Adrenal gland (tissue), 12 donors: ENCODE results near the gene MBD3L2B. TPM values are rescaled to one million over a fixed set of nuclear protein-coding genes. Genes with fewer than 3 reads are reported as not detected.
A peak's percentile ranks its signal among the peaks of the same experiment; 100 is the strongest.
"Not testable (repeated sequence)": the region's sequence is repeated elsewhere in the genome, so short reads cannot be mapped to it uniquely, and the experiment has no call there.

Source experiments
- DNase-seq, 7 donors: peaks; one replicate each; pipeline ENCODE4 v3.0.0-alpha.2; 2019 to 2020
- H3K27ac ChIP-seq, 5 donors: fragments of 200-600 bp; sonication (generic) in 4 of 5; 1 replicate in 3 of 5; 2 replicates in 2 of 5; pipeline versions ENCODE4 v1.5.1 to v1.8.0; 2016 to 2020; ENCODE audit warnings: mild to moderate bottlenecking in 1 of 5
- H3K27me3 ChIP-seq: fragments of 200-600 bp; 2 replicates; pipeline ENCODE4 v1.8.0; 2021
- H3K36me3 ChIP-seq, 2 donors: fragments of 200-600 bp; replicated peaks in 1 of 2; 1 replicate in 1 of 2; 2 replicates in 1 of 2; pipeline versions ENCODE4 v1.5.1 to v1.8.0; 2018 to 2022
- H3K4me1 ChIP-seq, 2 donors: fragments of 200-600 bp; replicated peaks in 1 of 2; 1 replicate in 1 of 2; 2 replicates in 1 of 2; pipeline versions ENCODE4 v1.5.1 to v1.8.0; 2018 to 2021
- H3K4me3 ChIP-seq, 4 donors: fragments of 200-600 bp; sonication (generic) in 3 of 4; one replicate each; pipeline ENCODE4 v1.5.1; 2016 to 2018
- H3K9me3 ChIP-seq, 3 donors: fragments of 200-600 bp; sonication (generic) in 1 of 3; replicated peaks in 1 of 3; 1 replicate in 2 of 3; 2 replicates in 1 of 3; pipeline versions ENCODE4 v1.5.1 to v1.8.0; 2016 to 2021
- WGBS, 4 donors: extraction: QIAGEN DNeasy Blood & Tissue Kit in 2 of 4; methylation state at CpG; one replicate each; pipeline versions ENCODE4 v1.1.5 to v1.1.7; 2013 to 2017; 5-methylcytosine and 5-hydroxymethylcytosine counted together
- intact Hi-C, 2 donors: fragments of 100-400 bp; cut with DNase I; formaldehyde crosslinking; loops; one replicate each; pipeline versions ENCODE4 v1.14.1 to v1.15.0; 2022 to 2023
- polyA plus RNA-seq, 3 donors: library from polyadenylated mRNA; stranded (reverse); fragments of 200-250 nt in 2 of 3; fragments of 350-450 nt in 1 of 3; fragmentation: Illumina TruSeq in 1 of 3; extraction: RNeasy Lipid Tissue Mini Kit (QIAGEN cat#74804) in 1 of 3; gene quantifications; one replicate each; pipeline ENCODE4 v1.2.3, GENCODE V29; 2013 to 2014
- total RNA-seq, 9 donors: library from RNA; depleted of rRNA in 4 of 9; stranded (reverse); fragments of >200 nt in 4 of 9; fragments of 120-200 nt in 1 of 9; fragmentation: NEBNext Ultra II Directional in 1 of 9; extraction: Animal tissue kit (Norgen Biotek cat#: 25700) in 1 of 9; gene quantifications; one replicate each; pipeline versions ENCODE4 v1.1.0 to v1.2.4, GENCODE V29; 2013 to 2023
- donor health status: healthy with polysubstance abuse.
- donor health status: Bipolar disorder and iron deficiency.
- donor health status: DM: yes; HTN: yes; CAD: no.
- donor health status: DM: no; HTN: no; CAD: no.
- donor health status: DM: no; HTN: no; CAD: no.
- donor health status: DM: yes; HTN: yes; CAD: no.

Gene MBD3L2B
- total and polyA plus RNA-seq, 12 donors = not detected

DNA sequence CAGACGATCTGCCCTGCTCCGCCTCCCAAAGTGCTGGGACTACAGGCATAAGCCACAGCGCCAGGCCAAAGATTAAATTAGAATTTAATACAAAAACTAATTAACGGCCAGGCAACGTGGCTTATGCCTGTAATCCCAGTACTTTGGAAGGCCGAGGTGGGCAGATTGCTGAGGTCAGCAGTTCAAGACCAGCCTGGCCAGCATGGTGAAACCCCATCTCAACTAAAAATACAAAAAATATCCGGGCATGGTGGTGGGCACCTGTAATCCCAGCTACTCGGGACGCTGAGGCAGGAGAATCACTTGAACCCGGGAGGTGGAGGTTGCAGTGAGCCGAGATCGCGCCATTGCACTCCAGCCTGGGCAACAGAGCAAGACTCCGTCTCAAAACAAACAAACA is 34.4 kb upstream of the MBD3L2B start:
- H3K4me3 ChIP-seq, H3K36me3 ChIP-seq: not testable (repeated sequence)
- WGBS, 4 donors = 92 to 94% (median 92%) methylated on average over 11 to 12 of the region's 14 CpGs

DNA sequence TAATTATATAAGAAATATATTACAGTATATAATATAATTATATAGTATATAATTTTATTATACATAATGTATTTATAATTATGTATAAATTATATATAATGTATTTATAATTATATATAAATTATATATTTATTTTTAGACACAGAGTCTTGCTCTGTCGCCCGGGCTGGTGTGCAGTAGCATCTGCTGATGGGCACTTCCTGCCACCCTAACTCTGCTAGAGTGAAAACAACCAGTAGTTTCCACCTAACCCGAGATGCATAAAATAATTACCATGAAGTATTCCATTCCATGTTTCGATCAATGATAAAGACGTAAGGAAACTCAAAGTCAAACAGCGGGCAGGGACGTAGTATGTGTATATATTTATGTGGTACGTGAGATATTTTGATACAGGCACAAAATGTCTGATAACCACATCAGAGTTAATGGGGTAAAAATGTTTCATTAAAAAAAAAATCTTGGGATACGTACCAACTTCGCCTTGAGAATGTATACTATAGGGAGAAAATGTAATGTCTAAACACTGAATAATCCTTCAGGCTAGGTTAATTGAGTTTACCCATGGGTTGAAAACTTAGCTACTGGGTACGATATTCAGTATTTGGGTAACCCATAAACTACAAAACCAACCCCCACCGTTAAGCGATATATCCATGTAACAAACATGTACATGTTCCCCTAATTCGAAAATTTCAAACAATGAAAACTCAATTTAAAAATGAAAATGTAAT is 33.6 kb upstream of the MBD3L2B start:
- H3K9me3 ChIP-seq, DNase-seq, H3K36me3 ChIP-seq, intact Hi-C loops, H3K4me3 ChIP-seq, H3K27ac ChIP-seq, H3K27me3 ChIP-seq, H3K4me1 ChIP-seq: not testable (repeated sequence)
- WGBS, 4 donors = 94 to 99% (median 96%) methylated on average over 8 to 14 of the region's 14 CpGs

More for the DNA sequence above, 34.4 kb upstream of the MBD3L2B start:
- H3K4me1 ChIP-seq, H3K9me3 ChIP-seq, intact Hi-C loops, H3K27ac ChIP-seq, H3K27me3 ChIP-seq, DNase-seq: not testable (repeated sequence)

DNA sequence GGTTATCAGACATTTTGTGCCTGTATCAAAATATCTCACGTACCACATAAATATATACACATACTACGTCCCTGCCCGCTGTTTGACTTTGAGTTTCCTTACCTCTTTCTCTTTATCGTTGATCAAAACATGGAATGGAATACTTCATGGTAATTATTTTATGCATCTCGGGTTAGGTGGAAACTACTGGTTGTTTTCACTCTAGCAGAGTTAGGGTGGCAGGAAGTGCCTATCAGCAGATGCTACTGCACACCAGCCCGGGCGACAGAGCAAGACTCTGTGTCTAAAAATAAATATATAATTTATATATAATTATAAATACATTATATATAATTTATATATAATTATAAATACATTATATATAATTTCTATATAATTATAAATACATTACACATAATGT is 31.7 kb upstream of the MBD3L2B start:
- DNase-seq, H3K4me3 ChIP-seq, H3K4me1 ChIP-seq, intact Hi-C loops, H3K36me3 ChIP-seq, H3K27me3 ChIP-seq, H3K27ac ChIP-seq, H3K9me3 ChIP-seq: not testable (repeated sequence)
- 93 to 96% (median 95%) methylated on average over 7 of the region's 7 CpGs for WGBS, 4 donors

DNA sequence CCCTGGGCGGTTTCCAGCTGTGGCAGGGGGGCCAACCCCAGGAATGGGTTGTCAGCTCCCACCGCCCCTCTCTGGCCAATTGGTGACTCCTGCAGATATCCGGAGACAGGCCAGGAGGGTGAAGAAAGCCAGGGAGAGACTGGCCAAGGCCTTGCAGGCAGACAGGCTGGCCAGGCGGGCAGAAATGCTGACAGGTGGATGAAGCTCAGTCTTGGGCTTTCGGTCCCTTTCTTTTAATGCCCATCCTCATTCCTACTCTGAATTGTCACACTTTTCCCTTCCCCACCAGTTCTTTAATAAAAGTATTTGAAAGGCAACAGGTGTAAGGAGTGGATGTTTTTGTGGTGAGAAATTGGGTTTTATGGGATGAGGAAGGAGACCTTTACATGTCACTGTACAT is 30.2 kb upstream of the MBD3L2B start:
- H3K27me3 ChIP-seq, H3K9me3 ChIP-seq, H3K4me3 ChIP-seq, H3K36me3 ChIP-seq, H3K4me1 ChIP-seq, H3K27ac ChIP-seq, intact Hi-C loops: not testable (repeated sequence)
- DNase-seq = peak in 1 of 7 donors; percentile 11
- 85 to 89% methylated on average over 2 of the region's 5 CpGs; no CpG with 5 or more reads in 2 of the 4 donors for WGBS, 4 donors

DNA sequence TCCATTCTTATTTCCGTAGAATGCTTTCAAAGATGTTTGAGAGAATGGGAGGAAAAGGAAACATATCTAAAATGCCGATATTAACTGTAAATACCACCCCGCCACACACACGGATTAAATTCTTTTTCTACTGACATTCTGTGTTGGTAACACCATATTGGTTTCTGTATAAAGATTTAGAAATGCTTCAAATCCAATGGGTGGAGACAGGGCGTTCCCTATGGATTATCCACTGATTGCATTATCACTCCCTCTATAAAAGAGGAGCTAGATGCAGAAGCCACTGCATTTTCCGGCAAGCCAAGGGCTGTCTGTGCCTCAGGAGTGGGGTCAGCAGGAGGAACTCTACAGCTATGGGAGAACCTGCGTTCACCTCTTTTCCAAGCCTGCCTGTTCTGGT is 27.8 kb upstream of the MBD3L2B start, which contains the start of gene MBD3L2:
MBD3L2 (plus strand) TSS at position 301 of the 400 bp plus-strand sequence; CDS start at position 354, 53 bp downstream.
- H3K27ac ChIP-seq, H3K4me3 ChIP-seq, H3K27me3 ChIP-seq, intact Hi-C loops, H3K9me3 ChIP-seq, H3K4me1 ChIP-seq, DNase-seq, H3K36me3 ChIP-seq: not testable (repeated sequence)
- no CpG with 5 or more reads among the region's 7 CpGs for WGBS, 4 donors

DNA sequence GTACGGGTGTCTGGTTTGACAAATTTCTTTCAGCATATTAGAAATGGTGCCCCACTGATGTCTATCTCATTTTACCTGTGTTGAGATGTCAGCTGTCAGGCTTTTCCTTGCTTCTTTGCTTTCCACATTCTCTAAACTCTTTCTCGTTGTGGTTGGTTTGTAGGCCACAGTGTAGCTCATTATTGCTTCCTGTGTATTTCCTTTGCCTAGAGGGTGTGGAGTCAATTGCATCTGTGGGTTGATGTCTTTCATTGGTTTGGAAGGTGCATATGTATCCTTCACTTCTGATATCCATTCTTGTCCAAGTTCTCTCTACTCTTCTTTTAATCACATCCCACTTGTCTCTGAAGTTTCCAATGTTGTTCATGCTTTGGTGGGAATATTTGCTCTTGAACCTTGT is 20.3 kb upstream of the MBD3L2B start:
- WGBS, 4 donors = no CpG with 5 or more reads among the region's 2 CpGs
- H3K4me3 ChIP-seq, H3K27ac ChIP-seq, intact Hi-C loops, H3K4me1 ChIP-seq, H3K9me3 ChIP-seq, H3K36me3 ChIP-seq, H3K27me3 ChIP-seq, DNase-seq: not testable (repeated sequence)

DNA sequence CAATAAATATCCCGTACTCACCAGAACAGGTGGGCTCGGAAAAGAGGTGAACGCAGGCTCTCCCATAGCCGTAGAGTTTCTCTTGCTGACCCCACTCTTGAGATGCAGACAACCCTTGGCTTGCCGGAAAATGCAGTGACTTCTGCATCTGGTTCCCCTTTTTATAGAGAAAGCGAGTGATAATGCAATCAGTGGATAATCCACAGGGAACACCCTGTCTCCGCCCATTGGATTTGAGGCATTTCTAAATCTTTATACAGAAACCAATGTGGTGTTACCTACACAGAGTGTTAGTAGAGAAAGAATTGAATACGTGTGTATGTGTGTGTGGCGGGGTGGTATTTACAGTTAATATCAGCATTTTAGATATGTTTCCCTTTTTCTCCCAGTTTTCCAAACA is 18.8 kb upstream of the MBD3L2B start, which contains the start of gene MBD3L4:
MBD3L4 (minus strand) TSS at position 101 of the 400 bp plus-strand sequence; CDS start at position 66, 35 bp downstream.
- WGBS, 4 donors = 73% methylated on average over 2 of the region's 9 CpGs; no CpG with 5 or more reads in 3 of the 4 donors
- H3K4me1 ChIP-seq, H3K27ac ChIP-seq, H3K4me3 ChIP-seq, H3K9me3 ChIP-seq, DNase-seq, intact Hi-C loops, H3K36me3 ChIP-seq, H3K27me3 ChIP-seq: not testable (repeated sequence)

DNA sequence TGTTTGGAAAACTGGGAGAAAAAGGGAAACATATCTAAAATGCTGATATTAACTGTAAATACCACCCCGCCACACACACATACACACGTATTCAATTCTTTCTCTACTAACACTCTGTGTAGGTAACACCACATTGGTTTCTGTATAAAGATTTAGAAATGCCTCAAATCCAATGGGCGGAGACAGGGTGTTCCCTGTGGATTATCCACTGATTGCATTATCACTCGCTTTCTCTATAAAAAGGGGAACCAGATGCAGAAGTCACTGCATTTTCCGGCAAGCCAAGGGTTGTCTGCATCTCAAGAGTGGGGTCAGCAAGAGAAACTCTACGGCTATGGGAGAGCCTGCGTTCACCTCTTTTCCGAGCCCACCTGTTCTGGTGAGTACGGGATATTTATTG is 9.0 kb upstream of the MBD3L2B start, which contains the start of gene MBD3L5:
MBD3L5 (plus strand) TSS at position 301 of the 400 bp plus-strand sequence; CDS start at position 335, 34 bp downstream.
- H3K9me3 ChIP-seq, intact Hi-C loops, H3K36me3 ChIP-seq, H3K4me3 ChIP-seq, H3K4me1 ChIP-seq, DNase-seq, H3K27me3 ChIP-seq, H3K27ac ChIP-seq: not testable (repeated sequence)
- WGBS, 4 donors = no CpG with 5 or more reads among the region's 9 CpGs

DNA sequence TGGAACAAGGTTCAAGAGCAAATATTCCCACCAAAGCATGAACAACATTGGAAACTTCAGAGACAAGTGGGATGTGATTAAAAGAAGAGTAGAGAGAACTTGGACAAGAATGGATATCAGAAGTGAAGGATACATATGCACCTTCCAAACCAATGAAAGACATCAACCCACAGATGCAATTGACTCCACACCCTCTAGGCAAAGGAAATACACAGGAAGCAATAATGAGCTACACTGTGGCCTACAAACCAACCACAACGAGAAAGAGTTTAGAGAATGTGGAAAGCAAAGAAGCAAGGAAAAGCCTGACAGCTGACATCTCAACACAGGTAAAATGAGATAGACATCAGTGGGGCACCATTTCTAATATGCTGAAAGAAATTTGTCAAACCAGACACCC is 7.6 kb upstream of the MBD3L2B start:
- intact Hi-C loops, H3K27me3 ChIP-seq, H3K9me3 ChIP-seq, DNase-seq, H3K36me3 ChIP-seq, H3K4me3 ChIP-seq, H3K4me1 ChIP-seq, H3K27ac ChIP-seq: not testable (repeated sequence)
- no CpG with 5 or more reads among the region's 1 CpG for WGBS, 4 donors
